ENCODE measurements around the gene DBR1. TPM values are rescaled to one million over a fixed set of nuclear protein-coding genes. Genes with fewer than 3 reads are reported as not detected.

The DBR1 gene
- total RNA-seq, 1 donor from 2014 or later, result 11.3 TPM

GRCh38 chr3:138124188-138124587, 50.5 kb downstream of the DBR1 start:
- DNase-seq (ENCODE audit: low read depth), result no peak

GRCh38 chr3:138119423-138119766, 55.3 kb downstream of the DBR1 start:
- no peak for DNase-seq (ENCODE audit: low read depth)

- DNase-seq (ENCODE audit: low read depth), result peak; percentile 81
Observed at GRCh38 chr3:138118612-138119422, 55.9 kb downstream of the DBR1 start.

GRCh38 chr3:138114988-138115971, 59.4 kb downstream of the DBR1 start, which contains the start of gene DZIP1L:
Gene DZIP1L (minus strand): TSS chr3:138115608. CDS start chr3:138103971, 11,637 bp downstream.
- DNase-seq (ENCODE audit: low read depth), result peak; percentile 80

GRCh38 chr3:138114431-138114918, 60.2 kb downstream of the DBR1 start:
- DNase-seq (ENCODE audit: low read depth), result peak; percentile 28

GRCh38 chr3:138113326-138113725, 61.4 kb downstream of the DBR1 start:
- no peak for DNase-seq (ENCODE audit: low read depth)

- no peak for DNase-seq (ENCODE audit: low read depth)
Observed at GRCh38 chr3:138112362-138112761, 62.4 kb downstream of the DBR1 start.

Other genes starting within 250 kb of the DBR1 start
- not detected in 2 replicates for gene CLDN18, start 164.8 kb downstream of the DBR1 start, total RNA-seq
- 5.5 and 10.2 TPM in 2 replicates for gene DZIP1L, start 59.3 kb downstream of the DBR1 start, total RNA-seq
- gene A4GNT, start 42.5 kb downstream of the DBR1 start, total RNA-seq, result not detected in 2 replicates
- gene ARMC8, start 12.4 kb upstream of the DBR1 start, total RNA-seq, result 47.9 and 57.1 TPM in 2 replicates
- not detected in 2 replicates for gene NME9, start 154.9 kb upstream of the DBR1 start, total RNA-seq
- 429 and 482 TPM in 2 replicates for gene MRAS, start 173.7 kb upstream of the DBR1 start, total RNA-seq